H1 (cell line): ENCODE results near the gene PGAM2. TPM values are rescaled to one million over a fixed set of nuclear protein-coding genes. Genes with fewer than 3 reads are reported as not detected.

ENCODE experiments used
- CTCF ChIA-PET: fragments of 300-600 bp; sonication (Branson Sonifier 250); formaldehyde crosslinking; loops from one replicate; lab custom pipeline; 2021; ENCODE audit not compliant: partially characterized antibody; lab: Charles Lee
- POLR2A ChIA-PET: fragments of 300-600 bp; sonication (Branson Sonifier 250); formaldehyde crosslinking; loops from one replicate; lab custom pipeline; 2021; ENCODE audit warnings: inconsistent platforms; ENCODE audit not compliant: partially characterized antibody; lab: Charles Lee
- DNase-seq, 2 experiments: peaks; one replicate each; pipeline versions ENCODE4 v3.0.0 to v3.0.0-alpha.2; 2010 to 2022; ENCODE audit warnings: low spot score in 2 of 2, low read depth in 1 of 2, mixed read lengths in 1 of 2
- FAIRE-seq: peaks from 2 replicates; lab custom pipeline; 2011; peaks lifted over from hg19 to GRCh38; lab: Jason Lieb, UNC
- H2AFZ ChIP-seq: 2 replicates; pipeline ENCODE4 v1.8.1; 2012; ENCODE audit warnings: low read length, inconsistent platforms
- H2AK5ac ChIP-seq: 2 replicates; pipeline ENCODE4 v1.6.1; 2013; ENCODE audit warnings: low read depth, low read length
- H2BK120ac ChIP-seq: replicated peaks from 2 replicates; pipeline ENCODE3; 2013; ENCODE audit warnings: low read depth, low read length, inconsistent platforms
- H2BK12ac ChIP-seq: 2 replicates; pipeline ENCODE4 v1.6.1; 2013; ENCODE audit warnings: low read depth, low read length
- H2BK15ac ChIP-seq: 2 replicates; pipeline ENCODE4 v1.6.1; 2013; ENCODE audit warnings: low read length
- H2BK20ac ChIP-seq: 2 replicates; pipeline ENCODE4 v1.6.1; 2013; ENCODE audit warnings: low read length
- H2BK5ac ChIP-seq: 2 replicates; pipeline ENCODE4 v1.6.1; 2013; ENCODE audit warnings: low read depth, low read length
- H3K14ac ChIP-seq: 2 replicates; pipeline ENCODE4 v1.6.1; 2013; ENCODE audit warnings: inconsistent platforms; ENCODE audit not compliant: insufficient read length
- H3K18ac ChIP-seq: 2 replicates; pipeline ENCODE4 v1.6.1; 2013; ENCODE audit warnings: low read length; ENCODE audit errors: extremely low read depth
- H3K23ac ChIP-seq: 2 replicates; pipeline ENCODE4 v1.6.1; 2013; ENCODE audit warnings: inconsistent platforms; ENCODE audit not compliant: insufficient read length
- H3K23me2 ChIP-seq: 2 replicates; pipeline ENCODE4 v1.6.1; 2013; ENCODE audit warnings: low read depth, low read length
- H3K27ac ChIP-seq: 2 replicates; pipeline ENCODE4 v1.6.1; 2011; ENCODE audit warnings: low read depth, low read length, inconsistent platforms
- H3K27me3 ChIP-seq, 4 experiments: replicated peaks in 1 of 4; 1 replicate in 1 of 4; 2 replicates in 3 of 4; pipeline versions ENCODE4 v1.6.1 to v1.8.1; 2011 to 2013; ENCODE audit warnings: low read length in 3 of 4, mild to moderate bottlenecking in 3 of 4, inconsistent platforms in 2 of 4, mixed read lengths in 2 of 4, moderate library complexity in 1 of 4; ENCODE audit not compliant: control insufficient read depth in 3 of 4, insufficient read depth in 3 of 4; ENCODE audit errors: extremely low read depth in 1 of 4
- H3K36me3 ChIP-seq, 4 experiments: 2 replicates each; pipeline versions ENCODE4 v1.6.1 to v1.8.1; 2011 to 2013; ENCODE audit warnings: mild to moderate bottlenecking in 4 of 4, low read length in 3 of 4, moderate library complexity in 2 of 4, control low read depth in 1 of 4, inconsistent platforms in 1 of 4; ENCODE audit not compliant: insufficient read depth in 4 of 4, control insufficient read depth in 2 of 4
- H3K4ac ChIP-seq: replicated peaks from 2 replicates; pipeline ENCODE3; 2013; ENCODE audit warnings: low read length, low read depth, mixed read lengths, inconsistent platforms; ENCODE audit not compliant: insufficient read length
- H3K4me1 ChIP-seq, 4 experiments: replicated peaks in 1 of 4; 1 replicate in 1 of 4; 2 replicates in 3 of 4; pipeline versions ENCODE4 v1.6.1 to v1.8.1; 2011 to 2013; ENCODE audit warnings: low read length in 3 of 4, inconsistent platforms in 2 of 4, mixed read lengths in 1 of 4; ENCODE audit not compliant: insufficient read depth in 4 of 4, control insufficient read depth in 3 of 4
- H3K4me2 ChIP-seq, 2 experiments: 2 replicates each; pipeline versions ENCODE4 v1.6.1 to v1.8.1; 2011 to 2013; ENCODE audit warnings: low read depth in 2 of 2, low read length in 2 of 2, control low read depth in 1 of 2, inconsistent platforms in 1 of 2, mild to moderate bottlenecking in 1 of 2; ENCODE audit not compliant: insufficient read depth in 1 of 2
- H3K4me3 ChIP-seq, 4 experiments: fragments of 200-600, 300-600 bp in 1 of 4; sonication (generic), shearing (Covaris generic), sonication (Bioruptor Twin) in 1 of 4; 2 replicates each; pipeline versions ENCODE4 v1.5.1 to v1.8.1; 2011 to 2016; ENCODE audit warnings: low read length in 4 of 4, low read depth in 3 of 4, control low read depth in 2 of 4, inconsistent platforms in 2 of 4, mild to moderate bottlenecking in 2 of 4, mixed read lengths in 1 of 4, moderate library complexity in 1 of 4; ENCODE audit not compliant: insufficient read depth in 2 of 4; ENCODE audit errors: extremely low read depth in 1 of 4
- H3K56ac ChIP-seq: replicated peaks from 2 replicates; pipeline ENCODE3; 2013; ENCODE audit warnings: low read depth, mild to moderate bottlenecking, mixed read lengths, low read length, inconsistent platforms; ENCODE audit not compliant: insufficient read length
- H3K79me1 ChIP-seq: 2 replicates; pipeline ENCODE4 v1.6.1; 2013; ENCODE audit warnings: low read depth, low read length, control low read depth
- H3K79me2 ChIP-seq, 2 experiments: 2 replicates each; pipeline versions ENCODE4 v1.6.1 to v1.8.1; 2012 to 2013; ENCODE audit warnings: low read length in 2 of 2, mild to moderate bottlenecking in 2 of 2, inconsistent platforms in 1 of 2; ENCODE audit not compliant: insufficient read depth in 2 of 2, control insufficient read depth in 1 of 2
- H3K9ac ChIP-seq, 4 experiments: replicated peaks in 1 of 4; 1 replicate in 1 of 4; 2 replicates in 3 of 4; pipeline versions ENCODE4 v1.6.1 to v1.8.1; 2011 to 2013; ENCODE audit warnings: low read depth in 3 of 4, low read length in 3 of 4, control low read depth in 2 of 4, mild to moderate bottlenecking in 2 of 4, moderate library complexity in 2 of 4, inconsistent platforms in 1 of 4; ENCODE audit errors: extremely low read depth in 1 of 4
- H3K9me3 ChIP-seq, 2 experiments: 2 replicates each; pipeline versions ENCODE4 v1.6.1 to v1.8.1; 2012 to 2013; ENCODE audit warnings: mild to moderate bottlenecking in 2 of 2, moderate library complexity in 2 of 2, control low read depth in 1 of 2, inconsistent platforms in 1 of 2, low read depth in 1 of 2, low read length in 1 of 2, mixed read lengths in 1 of 2; ENCODE audit not compliant: insufficient read depth in 2 of 2
- H4K20me1 ChIP-seq, 2 experiments: replicated peaks in 1 of 2; 2 replicates each; pipeline versions ENCODE3 to v1.8.1; 2011 to 2013; ENCODE audit warnings: inconsistent platforms in 2 of 2, low read length in 2 of 2, mild to moderate bottlenecking in 1 of 2; ENCODE audit not compliant: insufficient read depth in 2 of 2, control insufficient read depth in 1 of 2
- H4K5ac ChIP-seq: 2 replicates; pipeline ENCODE4 v1.6.1; 2013; ENCODE audit warnings: low read length, low read depth, mixed read lengths, inconsistent platforms; ENCODE audit not compliant: insufficient read length
- H4K8ac ChIP-seq: 2 replicates; pipeline ENCODE4 v1.8.0; 2013; ENCODE audit warnings: mild to moderate bottlenecking, moderate library complexity, low read length, inconsistent platforms; ENCODE audit not compliant: insufficient read depth; ENCODE audit errors: extremely low read depth
- H4K91ac ChIP-seq: replicated peaks from 2 replicates; pipeline ENCODE3; 2013; ENCODE audit warnings: low read length, mixed read lengths, inconsistent platforms; ENCODE audit not compliant: insufficient read length
- BRCA1 ChIP-seq: IDR thresholded peaks from 2 replicates; pipeline ENCODE4 v1.6.1; 2012; ENCODE audit warnings: low read depth, low read length, improper control_type of control experiment
- SUZ12 ChIP-seq: fragments of 200-600 bp; sonication (generic); IDR thresholded peaks from 2 replicates; pipeline ENCODE4 v1.6.1; 2012; ENCODE audit warnings: mild to moderate bottlenecking, inconsistent platforms, low read length, moderate library complexity, mixed read lengths
- WGBS, 2 experiments: shearing (Covaris generic) in 1 of 2; methylation state at CpG; one replicate each; pipeline versions ENCODE4 v1.1.6 to v1.1.7; 2013 to 2015; ENCODE audit warnings: low lambda C conversion rate in 2 of 2, mixed read lengths in 2 of 2, inconsistent platforms in 1 of 2, low coverage in 1 of 2, missing lambda C conversion rate in 1 of 2; ENCODE audit not compliant: insufficient replicate concordance in 2 of 2, insufficient coverage in 1 of 2, insufficient read length in 1 of 2; ENCODE audit errors: extremely low coverage in 1 of 2, missing lambda C conversion rate in 1 of 2; 5-methylcytosine and 5-hydroxymethylcytosine counted together
- polyA plus RNA-seq, 7 experiments: library from polyadenylated mRNA; depleted of rRNA in 3 of 7; stranded (reverse) in 5 of 7; unstranded in 2 of 7; fragments of >200 nt in 5 of 7; fragments of 200-250 nt in 2 of 7; gene quantifications; 1 replicate in 5 of 7; 2 replicates in 1 of 7; 4 replicates in 1 of 7; pipeline versions ENCODE4 v1.2.1 to v1.2.3, GENCODE V29; 2011 to 2013; ENCODE audit warnings: missing spikeins in 2 of 7, mixed read lengths in 2 of 7
- total RNA-seq: library from RNA; stranded (reverse); fragmentation: NEBNext Ultra II Directional; extraction: Animal tissue kit (Norgen Biotek cat#: 25700); gene quantifications from 2 replicates; pipeline ENCODE4 v1.2.1, GENCODE V29; 2021

PGAM2 gene
- total and polyA plus RNA-seq, 2 of the 8 experiments (the other 6 are each of a cell fraction or from before 2014, with no cell fraction given) = 2.1 to 2.9 TPM

- Histone ChIP-seq H2BK15ac (no peak overlapping the region), H4K8ac (no peak overlapping the region), H2BK5ac (no peak overlapping the region), H2BK120ac (no peak overlapping the region), H3K9ac (no peak overlapping the region), H3K23ac (no peak overlapping the region), H3K4me2 (no peak overlapping the region), H3K27ac (no peak overlapping the region), H3K9me3 (no peaks in the 10 kb centered on the region), H3K56ac (no peak overlapping the region), H3K4me3 (no peak overlapping the region), H2BK12ac (no peak overlapping the region), H3K79me1 (no peaks in the 10 kb centered on the region), H3K79me2 (no peaks in the 10 kb centered on the region), H3K36me3 (peaks cover 17 to 27% (median 18%) of the 10 kb centered on the region in 4 experiments), H2AK5ac (no peak overlapping the region), H3K23me2 (no peaks in the 10 kb centered on the region), H4K20me1 (peaks cover 0 to 8% of the 10 kb centered on the region in 2 experiments), H3K18ac (no peak overlapping the region), H4K5ac (no peak overlapping the region), H2BK20ac (no peak overlapping the region)
- WGBS, 2 experiments = 89% methylated on average over 20 of the region's 20 CpGs; no CpG with 5 or more reads in 1 of the 2 experiments
- DNase-seq = no peak
- ChIA-PET POLR2A (interaction anchor here (1.4 to 5.5 kb wide), 2 partner anchors 11 to 38 kb away, joined by 3 to 48 read pairs; partner anchors contain the start of gene PGAM2), CTCF (interaction anchor here (0.5 to 2.7 kb wide), 5 partner anchors 9 to 432 kb away, joined by 3 to 15 read pairs (median 3); no protein-coding TSS in a partner anchor)
- TF ChIP-seq SUZ12 (no peak), BRCA1 (no peak)
- TF ChIP-seq, all 59 proteins: peak for 0
- H2AFZ ChIP-seq = no peak overlapping the region
- no peak overlapping the region for H3K14ac ChIP-seq
- H3K4ac ChIP-seq = no peak overlapping the region
- no peak overlapping the region for H4K91ac ChIP-seq
- no peaks in the 10 kb centered on the region for H3K4me1 ChIP-seq
- no peaks in the 10 kb centered on the region for H3K27me3 ChIP-seq
- no peak for FAIRE-seq
These were observed 10.9 kb upstream of the PGAM2 start for GRCh38 chr7:44076101-44076895.
